ENCODE measurements around the gene ANKRD63.

DNA sequence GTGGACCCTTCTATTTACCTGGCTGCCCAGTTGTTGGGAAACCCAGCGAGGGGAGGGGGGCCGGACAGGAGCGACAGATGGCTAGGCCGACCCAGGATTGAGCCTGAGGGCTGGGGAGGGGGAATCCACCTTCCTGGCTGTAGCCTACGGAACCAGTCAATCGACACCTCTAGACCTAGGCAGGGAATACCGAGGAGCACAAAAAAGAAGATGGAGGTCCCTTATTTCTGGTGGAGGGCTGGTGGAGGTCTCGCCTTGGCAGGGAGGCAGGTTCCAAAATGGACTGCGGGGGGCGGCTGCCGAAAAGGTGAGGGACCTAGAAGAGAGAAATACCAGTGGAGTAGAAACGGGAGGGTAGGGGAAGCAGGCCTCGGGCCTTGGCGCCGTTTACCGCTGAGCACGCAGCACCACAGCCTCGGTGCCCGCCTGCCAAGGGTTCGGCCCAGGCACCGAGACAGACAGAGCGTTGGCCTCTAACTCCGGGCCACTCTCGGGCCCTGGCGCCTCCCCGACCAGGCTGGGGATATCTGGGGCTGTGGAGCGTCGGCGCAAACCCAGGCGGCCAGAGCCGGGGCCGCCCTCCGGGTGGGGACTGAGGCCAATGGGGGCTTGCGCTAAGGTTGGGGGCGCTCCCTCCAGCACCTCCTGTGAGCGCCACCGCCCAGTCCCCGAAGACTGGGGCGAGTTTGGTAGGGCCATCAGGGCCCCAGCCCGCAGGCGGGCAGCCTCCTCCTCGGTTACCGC is 1.6 kb downstream of the ANKRD63 start:
- TF ChIP-seq, protein P1, sequence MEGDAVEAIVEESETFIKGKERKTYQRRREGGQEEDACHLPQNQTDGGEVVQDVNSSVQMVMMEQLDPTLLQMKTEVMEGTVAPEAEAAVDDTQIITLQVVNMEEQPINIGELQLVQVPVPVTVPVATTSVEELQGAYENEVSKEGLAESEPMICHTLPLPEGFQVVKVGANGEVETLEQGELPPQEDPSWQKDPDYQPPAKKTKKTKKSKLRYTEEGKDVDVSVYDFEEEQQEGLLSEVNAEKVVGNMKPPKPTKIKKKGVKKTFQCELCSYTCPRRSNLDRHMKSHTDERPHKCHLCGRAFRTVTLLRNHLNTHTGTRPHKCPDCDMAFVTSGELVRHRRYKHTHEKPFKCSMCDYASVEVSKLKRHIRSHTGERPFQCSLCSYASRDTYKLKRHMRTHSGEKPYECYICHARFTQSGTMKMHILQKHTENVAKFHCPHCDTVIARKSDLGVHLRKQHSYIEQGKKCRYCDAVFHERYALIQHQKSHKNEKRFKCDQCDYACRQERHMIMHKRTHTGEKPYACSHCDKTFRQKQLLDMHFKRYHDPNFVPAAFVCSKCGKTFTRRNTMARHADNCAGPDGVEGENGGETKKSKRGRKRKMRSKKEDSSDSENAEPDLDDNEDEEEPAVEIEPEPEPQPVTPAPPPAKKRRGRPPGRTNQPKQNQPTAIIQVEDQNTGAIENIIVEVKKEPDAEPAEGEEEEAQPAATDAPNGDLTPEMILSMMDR (IDR thresholded peaks at IDR 0.05) = no peak
- TF ChIP-seq POLR2A (IDR thresholded peaks at IDR 0.05) = no peak
